SK-N-SH treated with all-trans-retinoic acid at 6 μM for 48 hours (cell line): ENCODE results near the gene KXD1.

Experiments
- ATAC-seq: fragments of 200-7000 bp; cut with Tn5 transposase; 3 replicates; pipeline ENCODE4 v1.9.1; 2020; ENCODE audit warnings: mild to moderate bottlenecking, moderate library complexity
- ARNTL ChIP-seq: fragments of 450-650 bp; formaldehyde crosslinking; IDR thresholded peaks from 2 replicates; pipeline ENCODE4 v1.5.0; 2020; ENCODE audit warnings: low read depth, mild to moderate bottlenecking, moderate library complexity, borderline replicate concordance
- BACH2 ChIP-seq: fragments of 250-450 bp; sonication (Bioruptor Pico); IDR thresholded peaks from 2 replicates; pipeline ENCODE4 v1.9.0; 2021; ENCODE audit warnings: mild to moderate bottlenecking, borderline replicate concordance
- CSDC2 ChIP-seq: fragments of 250-450 bp; sonication (Bioruptor Pico); IDR thresholded peaks from 2 replicates; pipeline ENCODE4 v1.5.0; 2020; ENCODE audit warnings: mild to moderate bottlenecking, moderate library complexity
- CSRNP3 ChIP-seq: fragments of 250-450 bp; sonication (Bioruptor Pico); IDR thresholded peaks from 2 replicates; pipeline ENCODE4 v1.5.1; 2021; ENCODE audit warnings: mild to moderate bottlenecking, moderate library complexity
- ESRRG ChIP-seq: fragments of 250-450 bp; sonication (Bioruptor Pico); IDR thresholded peaks from 2 replicates; pipeline ENCODE4 v1.6.1; 2021; ENCODE audit warnings: mild to moderate bottlenecking
- GLIS3 ChIP-seq: fragments of 250-450 bp; sonication (Bioruptor Pico); IDR thresholded peaks from 2 replicates; pipeline ENCODE4 v1.5.0; 2020; ENCODE audit warnings: mild to moderate bottlenecking, moderate library complexity
- ISL1 ChIP-seq: fragments of 250-450 bp; sonication (Bioruptor Pico); IDR thresholded peaks from 2 replicates; pipeline ENCODE4 v2.1.2; 2022; ENCODE audit warnings: mild to moderate bottlenecking, moderate library complexity
- OSR1 ChIP-seq: fragments of 250-450 bp; sonication (Bioruptor Pico); IDR thresholded peaks from 2 replicates; pipeline ENCODE4 v1.8.0; 2022; ENCODE audit warnings: moderate library complexity, mild to moderate bottlenecking, inconsistent platforms
- RARB ChIP-seq: fragments of 250-450 bp; sonication (Bioruptor Pico); IDR thresholded peaks from 2 replicates; pipeline ENCODE4 v1.8.0; 2021; ENCODE audit warnings: mild to moderate bottlenecking, moderate library complexity
- SNAI2 ChIP-seq: fragments of 250-450 bp; sonication (Bioruptor Pico); IDR thresholded peaks from 2 replicates; pipeline ENCODE4 v1.5.0; 2020; ENCODE audit warnings: mild to moderate bottlenecking, moderate library complexity
- TOX ChIP-seq: fragments of 250-450 bp; sonication (Bioruptor Pico); IDR thresholded peaks from 2 replicates; pipeline ENCODE4 v1.8.0; 2021; ENCODE audit warnings: mild to moderate bottlenecking, moderate library complexity, borderline replicate concordance
- ZFP3 ChIP-seq: fragments of 250-450 bp; sonication (Bioruptor Pico); IDR thresholded peaks from 2 replicates; pipeline ENCODE4 v1.5.0; 2020; ENCODE audit warnings: mild to moderate bottlenecking, moderate library complexity
- ZFP30 ChIP-seq: fragments of 450-650 bp; formaldehyde crosslinking; IDR thresholded peaks from 2 replicates; pipeline ENCODE4 v1.5.0; 2022; ENCODE audit warnings: mild to moderate bottlenecking, moderate library complexity
- ZNF565 ChIP-seq: fragments of 450-650 bp; formaldehyde crosslinking; conservative IDR thresholded peaks from 2 replicates; pipeline ENCODE4 v1.5.0; 2020; ENCODE audit warnings: low read depth, mild to moderate bottlenecking, moderate library complexity
- ZNF70 ChIP-seq: fragments of 450-650 bp; formaldehyde crosslinking; IDR thresholded peaks from 2 replicates; pipeline ENCODE4 v1.5.0; 2020; ENCODE audit warnings: mild to moderate bottlenecking, moderate library complexity
- ZNF8 ChIP-seq: fragments of 450-650 bp; formaldehyde crosslinking; IDR thresholded peaks from 2 replicates; pipeline ENCODE4 v1.5.0; 2020; ENCODE audit warnings: mild to moderate bottlenecking, moderate library complexity
- TF ChIP-seq, protein P1 (sequence below): fragments of 250-450 bp; sonication (Bioruptor Pico); IDR thresholded peaks from 2 replicates; pipeline ENCODE4 v1.5.0; 2020; ENCODE audit warnings: mild to moderate bottlenecking, moderate library complexity
- TF ChIP-seq, protein P2 (sequence below): fragments of 250-450 bp; sonication (Bioruptor Pico); IDR thresholded peaks from 2 replicates; pipeline ENCODE4 v1.5.1; 2020; ENCODE audit warnings: low read depth, mild to moderate bottlenecking, moderate library complexity

The KXD1 gene

GRCh38 chr19:18594096-18594823, 36.6 kb downstream of the KXD1 start:
- ATAC-seq, result peak; percentile 62
- no peak for TF ChIP-seq ZFP30
- no peak for TF ChIP-seq ISL1
- TF ChIP-seq ZNF8 (CRISPR knock-in tag), result no peak
- TF ChIP-seq ARNTL (CRISPR knock-in tag), result no peak
- TF ChIP-seq GLIS3 (CRISPR knock-in tag), result no peak

GRCh38 chr19:18594824-18595373, 37.2 kb downstream of the KXD1 start:
- ATAC-seq, result no peak
- TF ChIP-seq, protein P1, sequence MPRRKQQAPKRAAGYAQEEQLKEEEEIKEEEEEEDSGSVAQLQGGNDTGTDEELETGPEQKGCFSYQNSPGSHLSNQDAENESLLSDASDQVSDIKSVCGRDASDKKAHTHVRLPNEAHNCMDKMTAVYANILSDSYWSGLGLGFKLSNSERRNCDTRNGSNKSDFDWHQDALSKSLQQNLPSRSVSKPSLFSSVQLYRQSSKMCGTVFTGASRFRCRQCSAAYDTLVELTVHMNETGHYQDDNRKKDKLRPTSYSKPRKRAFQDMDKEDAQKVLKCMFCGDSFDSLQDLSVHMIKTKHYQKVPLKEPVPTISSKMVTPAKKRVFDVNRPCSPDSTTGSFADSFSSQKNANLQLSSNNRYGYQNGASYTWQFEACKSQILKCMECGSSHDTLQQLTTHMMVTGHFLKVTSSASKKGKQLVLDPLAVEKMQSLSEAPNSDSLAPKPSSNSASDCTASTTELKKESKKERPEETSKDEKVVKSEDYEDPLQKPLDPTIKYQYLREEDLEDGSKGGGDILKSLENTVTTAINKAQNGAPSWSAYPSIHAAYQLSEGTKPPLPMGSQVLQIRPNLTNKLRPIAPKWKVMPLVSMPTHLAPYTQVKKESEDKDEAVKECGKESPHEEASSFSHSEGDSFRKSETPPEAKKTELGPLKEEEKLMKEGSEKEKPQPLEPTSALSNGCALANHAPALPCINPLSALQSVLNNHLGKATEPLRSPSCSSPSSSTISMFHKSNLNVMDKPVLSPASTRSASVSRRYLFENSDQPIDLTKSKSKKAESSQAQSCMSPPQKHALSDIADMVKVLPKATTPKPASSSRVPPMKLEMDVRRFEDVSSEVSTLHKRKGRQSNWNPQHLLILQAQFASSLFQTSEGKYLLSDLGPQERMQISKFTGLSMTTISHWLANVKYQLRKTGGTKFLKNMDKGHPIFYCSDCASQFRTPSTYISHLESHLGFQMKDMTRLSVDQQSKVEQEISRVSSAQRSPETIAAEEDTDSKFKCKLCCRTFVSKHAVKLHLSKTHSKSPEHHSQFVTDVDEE (CRISPR knock-in tag), result no peak
- TF ChIP-seq OSR1 (no peak), ZNF70 (CRISPR knock-in tag) (no peak), ZNF565 (CRISPR knock-in tag) (no peak), ESRRG (CRISPR knock-in tag) (no peak), ZNF8 (CRISPR knock-in tag) (no peak), CSDC2 (no peak), SNAI2 (CRISPR knock-in tag) (no peak), ARNTL (CRISPR knock-in tag) (no peak)

GRCh38 chr19:18595475-18595874, 37.8 kb downstream of the KXD1 start:
- TF ChIP-seq OSR1, result no peak
- TF ChIP-seq, all 23 proteins: peak for 0
- ATAC-seq, result no peak

DNA sequence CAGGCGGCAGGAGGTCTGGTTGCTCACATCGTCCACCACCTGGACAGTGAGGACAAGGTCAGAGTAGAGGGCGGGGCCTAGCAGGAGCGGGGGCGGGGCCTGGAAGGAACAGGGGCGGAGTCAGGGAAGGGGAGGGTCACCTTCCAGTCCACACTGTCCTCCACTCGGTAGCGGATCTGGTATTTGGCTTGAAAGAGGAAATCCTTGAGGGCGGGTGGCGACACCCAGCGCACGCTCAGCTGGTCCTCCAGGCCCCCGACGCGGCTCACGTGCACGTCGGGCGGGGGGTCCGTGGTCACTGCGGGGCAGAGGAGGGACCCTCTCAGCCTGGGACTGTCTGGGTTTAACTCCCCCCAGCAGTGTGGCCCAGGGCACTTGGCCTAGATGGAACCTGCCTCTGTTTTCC, 39.1 kb downstream of the KXD1 start:
- TF ChIP-seq RARB (CRISPR knock-in tag) (no peak), CSRNP3 (CRISPR knock-in tag) (no peak), TOX (CRISPR knock-in tag) (no peak), ZFP30 (no peak), ARNTL (CRISPR knock-in tag) (no peak), GLIS3 (CRISPR knock-in tag) (no peak), ZNF70 (CRISPR knock-in tag) (no peak), OSR1 (no peak)
- TF ChIP-seq, protein P2, sequence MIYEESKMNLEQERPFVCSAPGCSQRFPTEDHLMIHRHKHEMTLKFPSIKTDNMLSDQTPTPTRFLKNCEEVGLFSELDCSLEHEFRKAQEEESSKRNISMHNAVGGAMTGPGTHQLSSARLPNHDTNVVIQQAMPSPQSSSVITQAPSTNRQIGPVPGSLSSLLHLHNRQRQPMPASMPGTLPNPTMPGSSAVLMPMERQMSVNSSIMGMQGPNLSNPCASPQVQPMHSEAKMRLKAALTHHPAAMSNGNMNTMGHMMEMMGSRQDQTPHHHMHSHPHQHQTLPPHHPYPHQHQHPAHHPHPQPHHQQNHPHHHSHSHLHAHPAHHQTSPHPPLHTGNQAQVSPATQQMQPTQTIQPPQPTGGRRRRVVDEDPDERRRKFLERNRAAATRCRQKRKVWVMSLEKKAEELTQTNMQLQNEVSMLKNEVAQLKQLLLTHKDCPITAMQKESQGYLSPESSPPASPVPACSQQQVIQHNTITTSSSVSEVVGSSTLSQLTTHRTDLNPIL (CRISPR knock-in tag), result no peak
- peak; percentile 59 for ATAC-seq

DNA sequence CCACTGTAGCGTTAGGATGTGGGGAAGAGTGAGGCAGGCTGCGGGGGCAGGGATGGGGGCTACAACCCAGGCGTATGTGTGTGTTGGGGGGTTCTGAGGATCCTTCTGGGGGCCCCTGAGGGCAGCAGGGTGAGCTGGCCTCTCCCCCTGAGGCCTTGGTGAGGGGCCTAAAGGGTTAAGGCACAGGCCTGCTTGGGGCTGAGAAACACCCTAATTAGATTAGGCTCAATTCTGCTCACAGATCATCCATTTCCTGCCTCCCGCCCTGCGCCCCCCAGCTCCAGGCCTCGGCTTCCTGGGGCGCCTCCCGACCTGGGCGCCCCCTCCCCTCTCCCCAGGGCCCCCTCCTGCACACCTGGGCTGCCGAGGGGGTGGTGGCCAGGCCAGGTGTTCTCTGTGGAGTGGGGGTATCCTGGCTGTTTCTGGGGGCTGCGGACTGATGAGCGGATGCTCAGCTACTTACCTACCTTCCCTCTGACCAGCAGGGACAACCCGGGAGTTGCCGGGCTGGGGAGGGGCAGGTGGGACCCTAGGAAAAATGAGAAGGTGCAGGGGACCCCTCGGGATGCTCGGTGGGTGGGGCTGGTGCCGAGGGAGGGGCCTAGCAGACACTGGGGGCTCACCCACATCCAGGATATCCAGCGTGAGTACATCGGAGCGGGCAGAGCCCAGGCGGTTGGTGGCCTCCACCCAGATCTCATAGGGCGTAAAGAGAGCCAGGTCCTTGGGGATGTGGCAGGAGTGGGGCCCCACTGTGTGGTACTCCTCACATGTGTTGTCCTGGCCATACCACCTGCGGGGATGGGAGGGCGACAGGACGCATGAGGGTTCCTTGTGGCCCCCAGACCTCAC, 40.4 kb downstream of the KXD1 start:
- no peak for ATAC-seq
- TF ChIP-seq, protein P1 (CRISPR knock-in tag), result no peak
- no peak for TF ChIP-seq CSRNP3 (CRISPR knock-in tag)
- TF ChIP-seq OSR1, result no peak
- TF ChIP-seq TOX (CRISPR knock-in tag), result no peak
- no peak for TF ChIP-seq ISL1
- no peak for TF ChIP-seq SNAI2 (CRISPR knock-in tag)
- TF ChIP-seq BACH2 (CRISPR knock-in tag), result no peak
- TF ChIP-seq ARNTL (CRISPR knock-in tag), result no peak
- TF ChIP-seq GLIS3 (CRISPR knock-in tag), result no peak
- no peak for TF ChIP-seq ZNF70 (CRISPR knock-in tag)
- TF ChIP-seq ZFP3 (CRISPR knock-in tag), result no peak
- TF ChIP-seq ZNF565 (CRISPR knock-in tag), result no peak
- no peak for TF ChIP-seq RARB (CRISPR knock-in tag)
- TF ChIP-seq, protein P2 (CRISPR knock-in tag), result no peak
- TF ChIP-seq, all 23 proteins: peak for 0
